ENCODE measurements around the gene SET. TPM values are rescaled to one million over a fixed set of nuclear protein-coding genes. Genes with fewer than 3 reads are reported as not detected.
A peak's percentile ranks its signal among the peaks of the same experiment; 100 is the strongest.
"Not testable (repeated sequence)": the region's sequence is repeated elsewhere in the genome, so short reads cannot be mapped to it uniquely, and the experiment has no call there.

The SET gene
- total RNA-seq, 1 experiment from 2014 or later: 378 TPM

DNA sequence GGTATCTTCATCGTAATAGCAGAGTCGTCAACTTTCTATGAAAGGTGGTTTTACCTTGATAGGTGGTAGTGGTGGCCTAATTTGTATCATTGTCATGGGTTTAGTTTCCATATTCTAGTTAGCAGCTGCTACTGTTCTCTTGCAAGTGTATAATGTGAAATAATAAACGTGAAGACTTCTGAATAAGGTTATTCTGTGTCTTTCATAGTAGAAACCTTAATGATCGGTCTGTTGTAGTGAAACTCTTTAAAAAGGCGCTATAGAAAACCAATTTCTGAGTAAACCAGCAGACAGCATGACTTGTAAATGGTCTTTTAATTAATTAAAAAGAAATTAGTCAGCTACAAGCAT lies 1.6 kb downstream of the SET start:
- no peak for DNase-seq
- peaks cover 37% of the 10 kb centered on the region for H4K20me1 ChIP-seq (ENCODE audit: insufficient read depth, low read depth, low read length)
- no peaks in the 10 kb centered on the region for H3K9me2 ChIP-seq (replicated peaks; ENCODE audit: insufficient read depth, low read length)
- H3K9ac ChIP-seq (ENCODE audit: low read length): peak overlapping the region; percentile 86
- peaks cover 53% of the 10 kb centered on the region for H3K36me3 ChIP-seq (ENCODE audit: insufficient read depth, low read length)
- peak overlapping the region; percentile 91 for H3K4me2 ChIP-seq (ENCODE audit: low read depth, low read length, poor library complexity, severe bottlenecking)
- peaks cover 54% of the 10 kb centered on the region for H3K79me2 ChIP-seq (ENCODE audit: low read length)
- no peaks in the 10 kb centered on the region for H3K9me3 ChIP-seq (ENCODE audit: low read length)
- peak overlapping the region; percentile 69 for H3K27ac ChIP-seq (ENCODE audit: low read length)
- H3K4me3 ChIP-seq (ENCODE audit: low read length): peak overlapping the region; percentile 93
- H2AFZ ChIP-seq (ENCODE audit: low read length): no peak overlapping the region
- H3K27me3 ChIP-seq (ENCODE audit: low read length): no peaks in the 10 kb centered on the region
- peaks cover 43% of the 10 kb centered on the region for H3K4me1 ChIP-seq (ENCODE audit: low read length)

DNA sequence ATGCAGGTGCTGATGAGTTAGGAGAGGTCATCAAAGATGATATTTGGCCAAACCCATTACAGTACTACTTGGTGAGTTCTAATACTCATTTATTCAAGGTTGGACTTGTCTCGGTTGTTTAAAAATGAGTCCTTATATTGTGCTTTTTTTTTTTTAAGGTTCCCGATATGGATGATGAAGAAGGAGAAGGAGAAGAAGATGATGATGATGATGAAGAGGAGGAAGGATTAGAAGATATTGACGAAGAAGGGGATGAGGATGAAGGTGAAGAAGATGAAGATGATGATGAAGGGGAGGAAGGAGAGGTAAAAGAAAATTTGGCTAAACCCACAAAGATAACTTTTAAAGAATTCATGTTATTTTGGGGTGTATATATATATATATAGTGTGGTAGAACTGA lies 4.7 kb downstream of the SET start:
- H4K20me1 ChIP-seq (ENCODE audit: insufficient read depth, low read depth, low read length): peaks cover 44% of the 10 kb centered on the region
- DNase-seq; H2AFZ ChIP-seq (ENCODE audit: low read length); H3K9me3 ChIP-seq (ENCODE audit: low read length); H3K9me2 ChIP-seq (replicated peaks; ENCODE audit: insufficient read depth, low read length); H3K27me3 ChIP-seq (ENCODE audit: low read length); H3K9ac ChIP-seq (ENCODE audit: low read length); H3K4me3 ChIP-seq (ENCODE audit: low read length); H3K4me2 ChIP-seq (ENCODE audit: low read depth, low read length, poor library complexity, severe bottlenecking); H3K27ac ChIP-seq (ENCODE audit: low read length): not testable (repeated sequence)
- H3K36me3 ChIP-seq (ENCODE audit: insufficient read depth, low read length): peaks cover 56% of the 10 kb centered on the region
- peaks cover 23% of the 10 kb centered on the region for H3K79me2 ChIP-seq (ENCODE audit: low read length)
- peaks cover 12% of the 10 kb centered on the region for H3K4me1 ChIP-seq (ENCODE audit: low read length)

- no peak overlapping the region for H3K4me2 ChIP-seq (ENCODE audit: low read depth, low read length, poor library complexity, severe bottlenecking)
- no peaks in the 10 kb centered on the region for H3K9me3 ChIP-seq (ENCODE audit: low read length)
- H3K9me2 ChIP-seq (replicated peaks; ENCODE audit: insufficient read depth, low read length): no peaks in the 10 kb centered on the region
- no peak for DNase-seq
- H3K27ac ChIP-seq (ENCODE audit: low read length): no peak overlapping the region
- H3K79me2 ChIP-seq (ENCODE audit: low read length): peaks cover 22% of the 10 kb centered on the region
- H3K4me1 ChIP-seq (ENCODE audit: low read length): peaks cover 12% of the 10 kb centered on the region
- H3K9ac ChIP-seq (ENCODE audit: low read length): no peak overlapping the region
- peaks cover 56% of the 10 kb centered on the region for H3K36me3 ChIP-seq (ENCODE audit: insufficient read depth, low read length)
- H2AFZ ChIP-seq (ENCODE audit: low read length): no peak overlapping the region
- peaks cover 44% of the 10 kb centered on the region for H4K20me1 ChIP-seq (ENCODE audit: insufficient read depth, low read depth, low read length)
- no peaks in the 10 kb centered on the region for H3K27me3 ChIP-seq (ENCODE audit: low read length)
- H3K4me3 ChIP-seq (ENCODE audit: low read length): no peak overlapping the region
These were observed 5.3 kb downstream of the SET start for GRCh38 chr9:128694344-128694743.

- Histone ChIP-seq H4K20me1 (ENCODE audit: insufficient read depth, low read depth, low read length) (peaks cover 24% of the 10 kb centered on the region), H3K4me2 (ENCODE audit: low read depth, low read length, poor library complexity, severe bottlenecking) (no peak overlapping the region), H3K27ac (ENCODE audit: low read length) (no peak overlapping the region), H3K9me3 (ENCODE audit: low read length) (no peaks in the 10 kb centered on the region), H3K9me2 (replicated peaks; ENCODE audit: insufficient read depth, low read length) (no peaks in the 10 kb centered on the region), H3K79me2 (ENCODE audit: low read length) (no peaks in the 10 kb centered on the region), H2AFZ (ENCODE audit: low read length) (no peak overlapping the region), H3K27me3 (ENCODE audit: low read length) (no peaks in the 10 kb centered on the region), H3K4me3 (ENCODE audit: low read length) (no peak overlapping the region), H3K9ac (ENCODE audit: low read length) (no peak overlapping the region), H3K36me3 (ENCODE audit: insufficient read depth, low read length) (peaks cover 35% of the 10 kb centered on the region), H3K4me1 (ENCODE audit: low read length) (no peaks in the 10 kb centered on the region)
- no peak for DNase-seq
These were observed 8.1 kb downstream of the SET start for GRCh38 chr9:128696923-128697707.

DNA sequence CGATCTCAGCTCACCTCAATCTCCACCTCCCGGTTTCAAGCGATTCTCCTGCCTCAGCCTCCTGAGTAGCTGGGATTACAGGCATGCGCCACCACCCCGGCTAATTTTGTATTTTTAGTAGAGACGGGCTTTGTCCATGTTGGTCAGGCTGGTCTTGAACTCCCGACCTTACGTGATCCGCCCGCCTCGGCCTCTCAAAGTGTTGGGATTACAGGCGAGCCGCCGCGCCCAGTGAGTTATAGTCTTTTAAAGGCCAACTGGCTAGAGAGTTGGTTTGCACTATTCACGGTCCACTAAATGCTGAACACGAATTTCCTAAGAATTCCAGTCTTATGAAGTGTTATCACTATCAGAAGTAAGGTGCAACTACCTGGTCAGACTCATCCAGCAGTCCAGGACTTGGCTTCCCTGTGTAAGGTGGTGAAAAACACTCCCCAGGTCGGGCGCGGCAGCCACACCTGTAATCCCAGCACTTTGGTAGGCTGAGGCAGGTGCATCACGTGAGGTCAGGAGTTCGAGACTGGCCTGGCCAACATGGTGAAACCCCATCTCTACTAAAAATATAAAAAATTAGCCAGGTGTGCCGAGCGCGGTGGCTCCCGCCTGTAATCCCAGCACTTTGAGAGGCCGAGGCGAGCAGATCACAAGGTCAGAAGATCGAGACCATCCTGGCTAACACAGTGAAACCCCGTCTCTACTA lies 10.2 kb downstream of the SET start:
- Histone ChIP-seq H4K20me1 (ENCODE audit: insufficient read depth, low read depth, low read length) (peaks cover 11% of the 10 kb centered on the region), H3K36me3 (ENCODE audit: insufficient read depth, low read length) (peaks cover 16% of the 10 kb centered on the region)
- not testable (repeated sequence) for H3K27me3 ChIP-seq (ENCODE audit: low read length); H3K4me2 ChIP-seq (ENCODE audit: low read depth, low read length, poor library complexity, severe bottlenecking); H2AFZ ChIP-seq (ENCODE audit: low read length); H3K4me1 ChIP-seq (ENCODE audit: low read length); H3K79me2 ChIP-seq (ENCODE audit: low read length); H3K4me3 ChIP-seq (ENCODE audit: low read length); H3K9me2 ChIP-seq (replicated peaks; ENCODE audit: insufficient read depth, low read length); H3K9me3 ChIP-seq (ENCODE audit: low read length); DNase-seq; H3K27ac ChIP-seq (ENCODE audit: low read length); H3K9ac ChIP-seq (ENCODE audit: low read length)

DNA sequence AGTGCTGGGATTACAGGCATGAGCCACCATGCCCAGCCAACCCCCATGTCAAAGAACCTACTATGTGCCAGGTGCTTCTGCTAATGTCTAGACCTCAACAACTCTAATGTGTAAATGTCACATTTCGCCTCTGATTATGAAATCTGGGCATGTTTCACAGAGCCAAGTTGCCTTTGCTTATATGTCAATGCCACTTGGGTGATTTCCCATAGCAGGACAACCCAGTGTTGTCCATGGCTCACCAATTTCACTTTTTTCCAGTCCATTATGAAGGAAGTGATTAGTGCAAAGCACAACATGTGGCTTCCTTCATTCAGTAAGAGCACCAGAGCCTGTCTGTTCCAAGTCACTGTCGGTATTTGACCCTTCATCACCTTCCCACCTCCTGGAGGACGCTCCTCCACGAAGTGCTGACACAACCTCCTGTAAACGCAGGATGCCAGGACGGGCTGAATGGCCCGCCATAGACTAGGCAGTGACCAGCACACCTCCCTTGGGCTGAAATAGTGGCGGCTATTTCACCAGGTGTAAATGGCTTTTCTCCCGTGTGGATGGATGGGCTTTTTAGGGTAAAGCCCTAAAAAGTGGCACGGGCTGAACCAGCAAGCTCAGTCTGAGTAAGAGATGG lies 12.3 kb downstream of the SET start:
- H3K27me3 ChIP-seq (ENCODE audit: low read length): no peaks in the 10 kb centered on the region
- H3K4me2 ChIP-seq (ENCODE audit: low read depth, low read length, poor library complexity, severe bottlenecking): no peak overlapping the region
- no peaks in the 10 kb centered on the region for H3K9me2 ChIP-seq (replicated peaks; ENCODE audit: insufficient read depth, low read length)
- H3K79me2 ChIP-seq (ENCODE audit: low read length): no peaks in the 10 kb centered on the region
- H4K20me1 ChIP-seq (ENCODE audit: insufficient read depth, low read depth, low read length): peaks cover 2% of the 10 kb centered on the region; the same call in 1 of the 2 replicates
- no peak overlapping the region for H3K27ac ChIP-seq (ENCODE audit: low read length)
- no peak overlapping the region for H3K4me3 ChIP-seq (ENCODE audit: low read length)
- H3K36me3 ChIP-seq (ENCODE audit: insufficient read depth, low read length): peaks cover 2% of the 10 kb centered on the region; the same call in 1 of the 2 replicates
- H3K9me3 ChIP-seq (ENCODE audit: low read length): no peaks in the 10 kb centered on the region
- no peak overlapping the region for H2AFZ ChIP-seq (ENCODE audit: low read length)
- H3K4me1 ChIP-seq (ENCODE audit: low read length): no peaks in the 10 kb centered on the region
- no peak for DNase-seq
- H3K9ac ChIP-seq (ENCODE audit: low read length): no peak overlapping the region

DNA sequence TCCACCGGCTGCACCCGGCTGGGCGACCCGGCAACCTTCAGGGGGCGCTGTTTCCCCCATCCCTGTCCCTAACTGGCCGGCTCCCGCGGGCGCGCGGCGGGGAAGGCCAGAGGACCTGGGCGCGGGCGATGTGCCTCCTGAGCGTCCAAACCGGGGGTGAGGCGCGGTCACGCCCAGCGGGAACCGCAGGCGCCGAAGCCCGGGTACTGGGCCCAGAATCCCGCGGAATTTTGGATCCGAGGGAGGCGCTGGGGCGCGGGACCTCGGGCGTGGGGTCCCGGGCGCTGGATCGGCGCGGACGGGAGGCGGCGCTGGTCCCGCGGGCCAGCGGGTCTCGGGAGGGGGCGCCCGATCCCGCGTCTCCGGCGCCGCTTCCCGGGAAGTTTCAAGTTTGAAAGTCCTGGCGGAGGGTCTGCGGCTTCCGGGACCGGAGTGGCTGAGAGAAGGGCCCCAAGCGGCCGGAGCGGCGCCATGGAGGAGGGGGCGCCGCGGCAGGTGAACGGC lies 13.5 kb downstream of the SET start, which contains the start of gene PKN3:
PKN3 (plus strand) TSS at position 59 of the 504 bp plus-strand sequence; CDS start at position 472, 413 bp downstream.
- H3K27me3 ChIP-seq (ENCODE audit: low read length): no peaks in the 10 kb centered on the region
- H3K36me3 ChIP-seq (ENCODE audit: insufficient read depth, low read length): no peaks in the 10 kb centered on the region
- H3K27ac ChIP-seq (ENCODE audit: low read length): no peak within 1 kb of the TSS
- no peak within 1 kb of the TSS for H2AFZ ChIP-seq (ENCODE audit: low read length)
- DNase-seq: peak; percentile 84
- H4K20me1 ChIP-seq (ENCODE audit: insufficient read depth, low read depth, low read length): no peaks in the 10 kb centered on the region
- no peaks in the 10 kb centered on the region for H3K4me1 ChIP-seq (ENCODE audit: low read length)
- no peaks in the 10 kb centered on the region for H3K79me2 ChIP-seq (ENCODE audit: low read length)
- no peaks in the 10 kb centered on the region for H3K9me2 ChIP-seq (replicated peaks; ENCODE audit: insufficient read depth, low read length)
- no peak within 1 kb of the TSS for H3K9ac ChIP-seq (ENCODE audit: low read length)
- H3K4me2 ChIP-seq (ENCODE audit: low read depth, low read length, poor library complexity, severe bottlenecking): no peak within 1 kb of the TSS
- no peak within 1 kb of the TSS for H3K4me3 ChIP-seq (ENCODE audit: low read length)
- no peaks in the 10 kb centered on the region for H3K9me3 ChIP-seq (ENCODE audit: low read length)
